Endothelial cell of umbilical vein (primary cell): Measurements from ENCODE around the gene PRSS53. TPM values are rescaled to one million over a fixed set of nuclear protein-coding genes. Genes with fewer than 3 reads are reported as not detected.

ENCODE experiments used
- BruUV-seq: library from RNA; stranded (reverse); fragments of 400-500 nt; replicated peaks from 2 replicates; lab custom pipeline; 2021; lab: Mats Ljungman, UMichigan
- CTCF ChIA-PET: fragments of 300-600, 350-600 bp; sonication (Branson Sonifier 250); formaldehyde crosslinking; loops from one replicate; lab custom pipeline; 2021; ENCODE audit warnings: antibody characterized with exemption, inconsistent platforms; lab: Charles Lee
- POLR2A ChIA-PET: fragments of 300-600, 350-600 bp; sonication (Branson Sonifier 250); formaldehyde crosslinking; loops from one replicate; lab custom pipeline; 2021; ENCODE audit warnings: antibody characterized with exemption, inconsistent platforms; lab: Charles Lee
- DNase-seq: peaks from one replicate; pipeline ENCODE4 v3.0.0-alpha.2; 2011; ENCODE audit warnings: low read depth, low spot score
- FAIRE-seq: peaks from 2 replicates; lab custom pipeline; 2011; peaks lifted over from hg19 to GRCh38; lab: Jason Lieb, UNC
- H2AFZ ChIP-seq: 2 replicates; pipeline ENCODE4 v1.6.0; 2012; ENCODE audit warnings: low read depth, low read length, control low read depth, inconsistent platforms
- H3K27ac ChIP-seq: 2 replicates; pipeline ENCODE4 v1.5.1; 2011; ENCODE audit warnings: low read depth, mild to moderate bottlenecking, control low read depth, low read length, moderate library complexity; ENCODE audit not compliant: insufficient read depth
- H3K27me3 ChIP-seq, 2 experiments: 2 replicates each; pipeline versions ENCODE4 v1.6.0 to v1.6.1; 2011; ENCODE audit warnings: low read length in 2 of 2, mixed read lengths in 1 of 2; ENCODE audit not compliant: control insufficient read depth in 2 of 2, insufficient read depth in 2 of 2
- H3K36me3 ChIP-seq, 2 experiments: 2 replicates in 1 of 2; 3 replicates in 1 of 2; pipeline ENCODE4 v1.5.1; 2011; ENCODE audit warnings: low read length in 2 of 2, mild to moderate bottlenecking in 1 of 2, moderate library complexity in 1 of 2; ENCODE audit not compliant: control insufficient read depth in 2 of 2, insufficient read depth in 2 of 2; ENCODE audit errors: extremely low read depth in 1 of 2
- H3K4me1 ChIP-seq: 3 replicates; pipeline ENCODE4 v1.5.1; 2011; ENCODE audit warnings: mild to moderate bottlenecking, low read length; ENCODE audit not compliant: control insufficient read depth, insufficient read depth; ENCODE audit errors: extremely low read depth
- H3K4me2 ChIP-seq: 2 replicates; pipeline ENCODE4 v1.6.1; 2011; ENCODE audit warnings: low read length, control low read depth, mixed read lengths; ENCODE audit not compliant: insufficient read depth
- H3K4me3 ChIP-seq, 3 experiments: fragments of 200-600 bp in 1 of 3; sonication (generic), shearing (Covaris generic) in 1 of 3; replicated peaks in 1 of 3; 2 replicates each; pipeline ENCODE4 v1.5.1; 2011 to 2016; ENCODE audit warnings: control low read depth in 3 of 3, low read length in 3 of 3, mild to moderate bottlenecking in 2 of 3, inconsistent platforms in 1 of 3, low read depth in 1 of 3, moderate library complexity in 1 of 3; ENCODE audit not compliant: insufficient read depth in 1 of 3
- H3K79me2 ChIP-seq: 2 replicates; pipeline ENCODE4 v1.6.0; 2012; ENCODE audit warnings: low read length, inconsistent platforms; ENCODE audit not compliant: control insufficient read depth, insufficient read depth
- H3K9ac ChIP-seq: replicated peaks from 2 replicates; pipeline ENCODE3; 2011; ENCODE audit warnings: low read length, control low read depth; ENCODE audit not compliant: insufficient read depth; ENCODE audit errors: extremely low read depth
- H3K9me1 ChIP-seq: replicated peaks from 3 replicates; pipeline ENCODE4 v1.6.0; 2011; ENCODE audit warnings: mild to moderate bottlenecking, low read length; ENCODE audit not compliant: control insufficient read depth, insufficient read depth; ENCODE audit errors: extremely low read depth
- H3K9me3 ChIP-seq: replicated peaks from 2 replicates; pipeline ENCODE4 v1.5.1; 2012; ENCODE audit warnings: low read length, inconsistent platforms; ENCODE audit not compliant: control insufficient read depth, insufficient read depth
- H4K20me1 ChIP-seq: replicated peaks from 2 replicates; pipeline ENCODE3; 2011; ENCODE audit warnings: mild to moderate bottlenecking, low read length; ENCODE audit not compliant: control insufficient read depth, insufficient read depth; ENCODE audit errors: extremely low read depth
- EZH2 ChIP-seq: IDR thresholded peaks from 2 replicates; pipeline ENCODE4 v1.6.1; 2012; ENCODE audit warnings: borderline replicate concordance, low read depth, mild to moderate bottlenecking, moderate library complexity, low read length, inconsistent platforms; ENCODE audit not compliant: severe bottlenecking
- FOS ChIP-seq: IDR thresholded peaks from 2 replicates; pipeline ENCODE4 v1.6.1; 2011; ENCODE audit warnings: mild to moderate bottlenecking, low read length, moderate library complexity, borderline replicate concordance; ENCODE audit not compliant: insufficient read depth
- GATA2 ChIP-seq: IDR thresholded peaks from 2 replicates; pipeline ENCODE4 v1.7.0; 2011; ENCODE audit warnings: low read depth, mild to moderate bottlenecking, moderate library complexity, mixed read lengths, low read length; ENCODE audit not compliant: insufficient read length, insufficient read depth
- JUN ChIP-seq: IDR thresholded peaks from 2 replicates; pipeline ENCODE4 v1.6.1; 2011; ENCODE audit warnings: borderline replicate concordance, low read depth; ENCODE audit not compliant: insufficient read length, insufficient read depth
- MYC ChIP-seq: IDR thresholded peaks from one replicate; pipeline ENCODE4 v1.6.1; 2011; ENCODE audit warnings: mild to moderate bottlenecking, low read depth, low read length
- POLR2A ChIP-seq: IDR thresholded peaks from 2 replicates; pipeline ENCODE4 v1.6.1; 2012; ENCODE audit warnings: low read depth, mild to moderate bottlenecking, control low read depth, low read length
- POLR2AphosphoS5 ChIP-seq: IDR thresholded peaks from 2 replicates; pipeline ENCODE4 v1.6.1; 2012; ENCODE audit warnings: low read depth, mild to moderate bottlenecking, control low read depth, low read length, moderate library complexity; ENCODE audit not compliant: insufficient read depth
- dilution Hi-C: fragments of 300-500 bp; cut with MboI; formaldehyde crosslinking; loops from one replicate; pipeline ENCODE4 v1.15.0; 2019; ENCODE audit warnings: low sequenced_read_pairs; ENCODE audit not compliant: extremely low pct_ligation_motif_present
- intact Hi-C: fragments of 100-400 bp; cut with micrococcal nuclease; formaldehyde crosslinking; loops from one replicate; pipeline ENCODE4 v1.10.0; 2022
- polyA plus RNA-seq, 4 experiments: library from polyadenylated mRNA; depleted of rRNA in 3 of 4; stranded (reverse) in 3 of 4; unstranded in 1 of 4; fragments of >200 nt; gene quantifications; 2 replicates each; pipeline versions ENCODE4 v1.2.1 to v1.2.3, GENCODE V29; 2011 to 2012; ENCODE audit warnings: missing spikeins in 1 of 4
- total RNA-seq: library from RNA; stranded (reverse); gene quantifications from 2 replicates; pipeline ENCODE4 v1.2.3, GENCODE V29; 2021
- TF ChIP-seq, protein P1 (sequence below): IDR thresholded peaks from 2 replicates; pipeline ENCODE4 v1.6.1; 2011; ENCODE audit not compliant: insufficient read depth, insufficient read length
- TF ChIP-seq, protein P2 (sequence below), 2 donors: IDR thresholded peaks; 1 replicate in 1 of 2; 2 replicates in 1 of 2; pipeline ENCODE4 v1.5.1; 2011; ENCODE audit warnings: low read length in 2 of 2, mild to moderate bottlenecking in 2 of 2, moderate library complexity in 2 of 2, control low read depth in 1 of 2, inconsistent platforms in 1 of 2, low read depth in 1 of 2; ENCODE audit not compliant: insufficient read depth in 1 of 2; ENCODE audit errors: extremely low read depth in 1 of 2

Gene PRSS53
- total and polyA plus RNA-seq, 2 donors (not counting 3 experiments of a cell fraction or from before 2014, with no cell fraction given) = 2.8 to 3.5 TPM

DNA sequence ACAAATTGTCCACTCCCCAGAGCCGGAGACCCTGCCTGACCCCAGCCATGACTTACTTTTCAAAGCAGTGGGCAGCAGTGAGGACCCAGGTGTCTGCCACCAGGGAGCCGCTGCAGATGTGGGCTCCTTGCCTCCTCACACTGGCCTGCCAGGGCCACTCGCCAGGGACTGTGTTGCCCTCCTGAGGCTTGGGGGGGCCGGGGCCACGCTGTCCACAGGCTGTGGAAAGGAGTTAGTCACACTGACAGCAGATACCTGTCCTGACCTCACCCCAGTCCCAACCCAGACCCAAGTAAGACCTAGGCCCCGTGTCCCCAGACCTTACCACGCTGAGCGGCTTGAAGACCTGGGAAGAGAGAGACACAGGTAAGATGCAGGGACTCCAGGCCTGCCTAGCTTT is 1.3 kb downstream of the PRSS53 start:
- Histone ChIP-seq H3K9me1 (no peaks in the 10 kb centered on the region), H3K4me1 (no peaks in the 10 kb centered on the region), H4K20me1 (no peaks in the 10 kb centered on the region), H3K9ac (no peak overlapping the region), H3K27ac (no peak overlapping the region), H2AFZ (no peak overlapping the region), H3K9me3 (no peaks in the 10 kb centered on the region), H3K79me2 (peaks cover 2% of the 10 kb centered on the region), H3K27me3 (no peaks in the 10 kb centered on the region), H3K4me3 (no peak overlapping the region), H3K36me3 (peaks cover 2 to 12% of the 10 kb centered on the region in 2 experiments), H3K4me2 (no peak overlapping the region)
- intact Hi-C loops (no loop called here), dilution Hi-C loops (no loop called here)
- no TSS peak for BruUV-seq
- CTCF ChIA-PET = interaction anchor here (0.8 kb wide), 1 partner anchor 103 kb away, joined by 4 read pairs; the partner anchor contains the start of gene HSD3B7
- TF ChIP-seq GATA2 (no peak), POLR2AphosphoS5 (no peak), EZH2 (no peak), JUN (no peak), FOS (no peak), POLR2A (no peak), MYC (no peak)
- TF ChIP-seq, protein P1, sequence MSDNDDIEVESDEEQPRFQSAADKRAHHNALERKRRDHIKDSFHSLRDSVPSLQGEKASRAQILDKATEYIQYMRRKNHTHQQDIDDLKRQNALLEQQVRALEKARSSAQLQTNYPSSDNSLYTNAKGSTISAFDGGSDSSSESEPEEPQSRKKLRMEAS = no peak
- TF ChIP-seq, protein P2, sequence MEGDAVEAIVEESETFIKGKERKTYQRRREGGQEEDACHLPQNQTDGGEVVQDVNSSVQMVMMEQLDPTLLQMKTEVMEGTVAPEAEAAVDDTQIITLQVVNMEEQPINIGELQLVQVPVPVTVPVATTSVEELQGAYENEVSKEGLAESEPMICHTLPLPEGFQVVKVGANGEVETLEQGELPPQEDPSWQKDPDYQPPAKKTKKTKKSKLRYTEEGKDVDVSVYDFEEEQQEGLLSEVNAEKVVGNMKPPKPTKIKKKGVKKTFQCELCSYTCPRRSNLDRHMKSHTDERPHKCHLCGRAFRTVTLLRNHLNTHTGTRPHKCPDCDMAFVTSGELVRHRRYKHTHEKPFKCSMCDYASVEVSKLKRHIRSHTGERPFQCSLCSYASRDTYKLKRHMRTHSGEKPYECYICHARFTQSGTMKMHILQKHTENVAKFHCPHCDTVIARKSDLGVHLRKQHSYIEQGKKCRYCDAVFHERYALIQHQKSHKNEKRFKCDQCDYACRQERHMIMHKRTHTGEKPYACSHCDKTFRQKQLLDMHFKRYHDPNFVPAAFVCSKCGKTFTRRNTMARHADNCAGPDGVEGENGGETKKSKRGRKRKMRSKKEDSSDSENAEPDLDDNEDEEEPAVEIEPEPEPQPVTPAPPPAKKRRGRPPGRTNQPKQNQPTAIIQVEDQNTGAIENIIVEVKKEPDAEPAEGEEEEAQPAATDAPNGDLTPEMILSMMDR (IDR thresholded peaks at IDR 0.05; ENCODE audit: extremely low read depth in 1 of 2, insufficient read depth in 1 of 2, low read depth in 1 of 2, low read length in 2 of 2) = no peak
- no peak for FAIRE-seq
- POLR2A ChIA-PET = interaction anchor here (0.6 kb wide), 1 partner anchor 93 kb away, joined by 3 read pairs; no protein-coding TSS in a partner anchor
- DNase-seq = no peak
